ENCODE measurements around the gene PPA1.

DNA sequence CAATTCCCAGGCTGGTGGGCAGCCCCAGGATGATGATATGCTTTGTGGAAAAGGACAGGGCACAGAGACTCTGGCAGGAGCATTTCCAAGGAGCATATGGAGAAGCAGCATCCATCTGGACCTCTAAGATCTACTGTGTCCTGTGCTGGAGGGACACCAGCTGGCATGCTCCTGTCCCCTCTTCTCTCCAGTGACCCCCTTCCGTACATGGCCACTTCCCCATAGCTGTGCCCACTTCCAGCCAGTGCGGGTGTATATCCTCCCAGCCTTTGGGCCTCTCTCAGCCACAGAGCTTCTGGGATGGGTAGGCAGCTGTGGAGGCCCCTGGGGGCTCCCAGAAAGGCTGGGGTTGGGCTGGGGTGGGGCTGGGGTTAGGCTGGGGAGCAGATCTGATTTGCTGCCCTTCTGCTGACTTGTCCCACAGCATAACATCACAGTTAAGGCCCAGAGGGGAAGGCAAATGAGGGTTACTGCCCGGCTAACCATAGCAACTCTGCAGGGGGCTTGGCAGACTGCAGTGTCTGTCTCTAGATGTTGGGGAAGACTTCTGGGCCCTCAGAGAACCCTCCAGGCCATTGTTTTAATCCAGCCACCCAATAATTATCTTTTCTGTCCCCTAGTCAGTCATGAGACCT lies 44.3 kb upstream of the PPA1 start:
- TF ChIP-seq POLR2A (IDR thresholded peaks at IDR 0.05) (no peak), POLR2AphosphoS5 (IDR thresholded peaks at IDR 0.05; ENCODE audit: insufficient read depth in 1 of 2, low read depth in 1 of 2) (no peak)
- TF ChIP-seq, protein P1, sequence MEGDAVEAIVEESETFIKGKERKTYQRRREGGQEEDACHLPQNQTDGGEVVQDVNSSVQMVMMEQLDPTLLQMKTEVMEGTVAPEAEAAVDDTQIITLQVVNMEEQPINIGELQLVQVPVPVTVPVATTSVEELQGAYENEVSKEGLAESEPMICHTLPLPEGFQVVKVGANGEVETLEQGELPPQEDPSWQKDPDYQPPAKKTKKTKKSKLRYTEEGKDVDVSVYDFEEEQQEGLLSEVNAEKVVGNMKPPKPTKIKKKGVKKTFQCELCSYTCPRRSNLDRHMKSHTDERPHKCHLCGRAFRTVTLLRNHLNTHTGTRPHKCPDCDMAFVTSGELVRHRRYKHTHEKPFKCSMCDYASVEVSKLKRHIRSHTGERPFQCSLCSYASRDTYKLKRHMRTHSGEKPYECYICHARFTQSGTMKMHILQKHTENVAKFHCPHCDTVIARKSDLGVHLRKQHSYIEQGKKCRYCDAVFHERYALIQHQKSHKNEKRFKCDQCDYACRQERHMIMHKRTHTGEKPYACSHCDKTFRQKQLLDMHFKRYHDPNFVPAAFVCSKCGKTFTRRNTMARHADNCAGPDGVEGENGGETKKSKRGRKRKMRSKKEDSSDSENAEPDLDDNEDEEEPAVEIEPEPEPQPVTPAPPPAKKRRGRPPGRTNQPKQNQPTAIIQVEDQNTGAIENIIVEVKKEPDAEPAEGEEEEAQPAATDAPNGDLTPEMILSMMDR (IDR thresholded peaks at IDR 0.05): no peak
